Muscle of leg (tissue), 11 donors: ENCODE results near the gene NDE1. TPM values are rescaled to one million over a fixed set of nuclear protein-coding genes. Genes with fewer than 3 reads are reported as not detected.

Source experiments
- DNase-seq: peaks from one replicate; pipeline ENCODE4 v3.0.0; 2013
- H3K27ac ChIP-seq: one replicate; pipeline ENCODE4 v1.5.1; 2013; ENCODE audit warnings: mild to moderate bottlenecking, low read length, control low read depth
- H3K27me3 ChIP-seq: one replicate; pipeline ENCODE4 v1.6.1; 2013; ENCODE audit warnings: low read length; ENCODE audit not compliant: control insufficient read depth, insufficient read depth
- H3K36me3 ChIP-seq: one replicate; pipeline ENCODE4 v1.6.1; 2013; ENCODE audit warnings: low read length; ENCODE audit not compliant: control insufficient read depth, insufficient read depth
- H3K4me1 ChIP-seq: one replicate; pipeline ENCODE4 v1.6.1; 2013; ENCODE audit warnings: low read length; ENCODE audit not compliant: control insufficient read depth, insufficient read depth
- H3K4me3 ChIP-seq: one replicate; pipeline ENCODE4 v1.5.1; 2013; ENCODE audit warnings: low read length, control low read depth
- H3K9me3 ChIP-seq: replicated peaks from 2 replicates; pipeline ENCODE4 v1.6.1; 2013; ENCODE audit warnings: low read depth, low read length; ENCODE audit not compliant: control insufficient read depth
- WGBS: methylation state at CpG from one replicate; pipeline ENCODE4 v1.1.5; 2013; ENCODE audit warnings: missing lambda C conversion rate; ENCODE audit not compliant: insufficient coverage; 5-methylcytosine and 5-hydroxymethylcytosine counted together
- polyA plus RNA-seq, 8 donors: library from polyadenylated mRNA; unstranded; fragments of 120-200 nt; gene quantifications; one replicate each; pipeline versions ENCODE4 v1.2.1 to v1.2.3, GENCODE V29; 2013; ENCODE audit warnings: inconsistent platforms in 1 of 8, low replicate concordance in 1 of 8; ENCODE audit not compliant: insufficient read length in 8 of 8, insufficient read depth in 1 of 8
- total RNA-seq: library from RNA; stranded (reverse); fragments of 120-200 nt; gene quantifications from one replicate; pipeline ENCODE4 v1.2.4, GENCODE V29; 2013

Gene NDE1
- total and polyA plus RNA-seq, 9 donors: 13.6 to 38.9 (median 24.1) TPM

DNA sequence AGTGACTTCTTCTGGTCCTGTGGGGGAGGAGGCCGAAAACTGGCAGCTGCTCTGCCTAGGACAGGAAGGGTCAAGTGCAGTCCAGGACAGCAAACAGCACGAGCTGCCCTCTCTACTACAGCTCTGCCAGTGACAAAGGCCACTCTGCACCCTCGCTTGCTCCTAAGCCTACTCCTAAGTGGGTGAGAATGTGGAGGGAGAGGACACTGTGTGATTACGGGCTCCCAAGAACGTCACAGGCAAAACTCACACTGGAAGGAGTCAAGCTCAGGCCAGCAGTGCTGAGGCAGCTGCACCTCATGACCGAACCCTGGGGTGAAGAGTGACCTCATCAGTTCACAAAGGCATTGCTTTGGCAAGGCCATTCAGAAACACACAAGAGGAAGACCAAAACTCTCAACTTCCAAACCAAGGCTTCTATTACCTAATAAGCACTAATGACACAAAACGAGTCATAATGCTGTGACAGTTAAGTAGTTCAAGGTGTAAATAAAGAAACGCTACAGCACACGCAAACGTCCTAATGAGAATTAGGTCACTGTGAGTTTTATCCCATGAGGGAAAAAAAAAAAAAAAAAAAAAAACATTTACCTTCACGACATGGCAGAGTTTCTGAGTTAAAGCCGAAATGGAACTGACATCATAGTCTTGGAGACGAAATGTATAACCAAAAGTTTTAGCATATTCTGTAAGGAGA, 42.2 kb upstream of the NDE1 start:
- H3K9me3 ChIP-seq: no peaks in the 10 kb centered on the region
- peaks cover 80% of the 10 kb centered on the region for H3K36me3 ChIP-seq
- WGBS: 57% methylated on average over 3 of the region's 13 CpGs
- DNase-seq: peak; percentile 23
- H3K27me3 ChIP-seq: no peaks in the 10 kb centered on the region
- H3K27ac ChIP-seq: peak overlapping the region; percentile 42
- peaks cover 4% of the 10 kb centered on the region for H3K4me1 ChIP-seq
- no peak overlapping the region for H3K4me3 ChIP-seq

DNA sequence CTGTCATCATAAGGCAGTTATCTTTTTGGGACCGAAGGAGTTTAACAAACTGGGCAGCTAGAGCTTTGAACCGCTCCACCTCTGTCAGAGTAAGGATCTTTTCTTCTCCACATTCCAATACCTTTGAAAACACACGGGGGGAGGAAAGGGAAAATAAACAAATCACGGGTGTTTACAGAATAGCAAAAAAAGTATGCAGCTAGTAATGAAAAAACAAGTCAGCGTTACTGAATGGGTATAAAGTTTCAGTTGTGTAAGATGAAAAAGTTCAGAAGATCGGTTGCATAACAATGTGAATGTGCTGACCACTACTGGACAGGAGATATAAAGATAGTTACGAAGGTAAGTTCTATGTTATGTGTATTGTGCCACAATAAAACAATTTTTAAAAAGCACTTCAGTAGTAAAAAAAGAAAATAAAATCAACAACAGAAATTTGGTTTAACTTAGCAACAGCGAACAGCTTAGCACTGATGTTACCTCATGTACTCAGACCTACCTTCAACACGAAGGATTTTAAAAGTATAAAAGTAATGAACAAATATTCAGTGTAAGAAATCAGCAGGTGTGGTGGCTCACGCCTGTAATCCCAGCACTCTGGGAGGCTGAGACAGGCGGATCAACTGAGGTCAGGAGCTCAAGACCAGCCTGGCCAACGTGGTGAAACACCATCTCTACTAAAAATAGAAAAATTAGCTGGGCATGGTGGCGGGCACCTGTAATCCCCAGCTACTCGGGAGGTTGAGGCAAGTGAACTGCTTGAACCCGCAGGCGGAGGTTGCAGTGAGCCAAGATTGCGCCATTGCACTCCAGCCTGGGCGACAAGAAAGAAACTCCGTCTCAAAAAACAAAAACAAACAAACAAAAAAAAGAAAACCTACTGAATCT, 41.4 kb upstream of the NDE1 start:
- Histone ChIP-seq H3K4me1 (peaks cover 4% of the 10 kb centered on the region), H3K27ac (no peak overlapping the region), H3K4me3 (no peak overlapping the region)

DNA sequence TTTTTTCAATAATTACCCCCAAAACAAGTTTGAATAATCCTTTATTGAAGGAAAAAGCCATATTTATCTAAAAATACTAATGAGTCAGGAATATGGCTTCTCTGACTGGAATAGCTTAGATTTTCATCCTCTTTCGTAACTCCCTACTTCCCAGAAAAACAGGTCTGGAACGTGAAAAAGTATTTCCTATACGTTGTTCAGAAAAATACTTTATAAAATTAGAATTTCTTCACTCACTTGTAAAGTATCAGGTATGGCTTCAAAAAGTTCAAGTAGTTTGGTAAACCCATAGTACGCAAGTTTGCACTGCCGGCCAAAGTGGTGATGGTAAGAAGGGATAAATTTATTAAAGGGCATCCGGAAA, 40.8 kb upstream of the NDE1 start:
- 100% methylated on average over 3 of the region's 6 CpGs for WGBS
- no peaks in the 10 kb centered on the region for H3K27me3 ChIP-seq
- no peak overlapping the region for H3K27ac ChIP-seq
- no peak overlapping the region for H3K4me3 ChIP-seq
- DNase-seq: no peak
- H3K4me1 ChIP-seq: peaks cover 4% of the 10 kb centered on the region
- H3K36me3 ChIP-seq: peaks cover 77% of the 10 kb centered on the region
- H3K9me3 ChIP-seq: no peaks in the 10 kb centered on the region

More for the DNA sequence above, 41.4 kb upstream of the NDE1 start:
- no peaks in the 10 kb centered on the region for H3K27me3 ChIP-seq
- peaks cover 79% of the 10 kb centered on the region for H3K36me3 ChIP-seq
- no peaks in the 10 kb centered on the region for H3K9me3 ChIP-seq
- WGBS: 96% methylated on average over 7 of the region's 19 CpGs
- DNase-seq: no peak

DNA sequence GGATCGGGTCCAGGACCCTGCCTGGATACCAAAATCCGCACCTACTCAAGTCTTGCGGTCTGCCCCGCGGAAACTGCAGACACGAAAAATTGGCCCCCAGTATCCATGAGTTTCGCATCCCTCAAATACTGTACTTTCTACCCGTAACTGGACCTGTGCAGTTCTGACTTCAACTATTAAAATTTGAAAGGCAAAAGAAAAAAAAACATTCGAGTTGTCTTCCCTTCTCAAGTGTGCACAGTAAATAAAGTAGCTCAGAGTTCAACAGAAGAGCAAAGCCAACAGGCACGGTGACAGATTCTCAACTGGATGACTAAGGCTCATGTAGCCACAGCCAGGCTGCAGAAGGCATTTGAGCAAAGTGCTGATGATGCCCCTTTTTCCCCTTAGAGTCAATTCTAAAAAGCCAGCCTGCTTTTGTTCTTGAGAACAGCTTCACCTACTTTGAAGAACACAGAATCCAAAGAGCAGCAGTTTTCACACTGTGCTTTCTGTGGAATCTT, 39.6 kb upstream of the NDE1 start:
- Histone ChIP-seq H3K27ac (no peak overlapping the region), H3K9me3 (no peaks in the 10 kb centered on the region), H3K27me3 (no peaks in the 10 kb centered on the region), H3K36me3 (peaks cover 72% of the 10 kb centered on the region), H3K4me1 (peaks cover 4% of the 10 kb centered on the region), H3K4me3 (no peak overlapping the region)
- no peak for DNase-seq
- WGBS: 96% methylated on average over 10 of the region's 10 CpGs

DNA sequence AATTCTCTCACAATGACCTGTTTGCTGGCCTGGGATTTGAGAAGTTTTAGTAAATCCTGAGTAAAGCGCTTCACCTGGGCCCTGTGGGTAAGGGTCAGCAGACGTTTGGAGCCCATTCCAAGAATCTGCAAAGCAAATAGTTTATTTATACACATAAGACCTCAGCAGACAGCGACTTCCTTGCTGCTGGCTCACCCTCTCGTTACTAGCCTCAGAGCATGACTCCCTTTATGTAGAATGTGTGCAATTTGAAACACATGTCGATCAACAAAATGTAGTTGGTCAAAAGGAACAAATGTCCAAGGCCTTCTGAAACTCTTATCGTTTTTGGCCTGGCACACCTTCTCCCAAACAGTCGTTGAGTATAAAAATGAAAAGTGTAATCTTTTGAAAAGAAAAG, 38.4 kb upstream of the NDE1 start:
- H3K36me3 ChIP-seq: peaks cover 71% of the 10 kb centered on the region

DNA sequence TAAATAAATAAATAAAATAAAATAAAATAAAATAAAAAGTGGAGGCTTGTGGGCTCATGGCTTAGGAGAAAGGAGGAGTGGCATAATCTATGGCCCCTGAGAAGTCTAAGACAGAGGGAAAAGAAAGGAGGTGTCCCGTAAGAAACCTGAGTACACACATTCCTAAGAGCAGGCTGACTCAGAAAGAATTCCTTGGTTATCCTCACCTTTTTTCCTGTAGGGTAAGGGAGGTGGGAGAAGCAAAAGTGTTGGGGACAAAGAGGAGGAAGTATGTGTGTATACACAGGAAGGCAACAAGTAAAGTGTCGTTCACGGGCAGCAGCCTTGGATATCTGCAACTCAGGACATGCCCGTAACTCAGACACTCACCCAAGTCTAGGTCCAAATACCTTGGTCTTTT, 36.4 kb upstream of the NDE1 start:
- Histone ChIP-seq H3K36me3 (peaks cover 76% of the 10 kb centered on the region), H3K27me3 (no peaks in the 10 kb centered on the region), H3K4me1 (no peaks in the 10 kb centered on the region), H3K9me3 (no peaks in the 10 kb centered on the region), H3K4me3 (no peak overlapping the region), H3K27ac (no peak overlapping the region)
- no peak for DNase-seq
- no CpG with 5 or more reads among the region's 4 CpGs for WGBS

More for the DNA sequence above, 38.4 kb upstream of the NDE1 start:
- Histone ChIP-seq H3K9me3 (no peaks in the 10 kb centered on the region), H3K4me1 (peaks cover 4% of the 10 kb centered on the region), H3K27ac (no peak overlapping the region), H3K4me3 (no peak overlapping the region), H3K27me3 (no peaks in the 10 kb centered on the region)
- DNase-seq: no peak
- WGBS: 62% methylated on average over 3 of the region's 7 CpGs

DNA sequence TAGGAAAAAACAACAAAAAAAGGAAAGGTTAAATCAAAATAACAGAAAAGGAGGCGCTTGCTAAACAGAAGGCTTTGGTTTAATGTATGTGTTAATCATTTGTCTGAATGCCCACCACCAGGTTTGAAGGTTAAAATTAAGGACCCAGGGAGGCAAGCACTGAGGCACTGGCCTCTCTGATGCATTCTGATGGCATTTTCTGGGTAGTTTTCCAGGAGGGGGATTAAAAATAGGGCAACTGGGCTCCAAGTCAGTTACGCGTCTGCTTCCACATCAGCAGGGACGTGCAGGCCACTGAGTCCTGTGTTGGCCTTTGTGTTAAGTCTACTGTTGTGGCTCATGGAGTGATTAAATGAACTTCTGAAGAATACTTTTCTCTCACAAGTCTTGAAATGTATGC, 34.0 kb upstream of the NDE1 start:
- 100% methylated on average over 1 of the region's 4 CpGs for WGBS
- peaks cover 82% of the 10 kb centered on the region for H3K36me3 ChIP-seq
- H3K27ac ChIP-seq: no peak overlapping the region
- no peaks in the 10 kb centered on the region for H3K4me1 ChIP-seq
- no peak for DNase-seq
- no peak overlapping the region for H3K4me3 ChIP-seq
- no peaks in the 10 kb centered on the region for H3K9me3 ChIP-seq
- H3K27me3 ChIP-seq: no peaks in the 10 kb centered on the region

DNA sequence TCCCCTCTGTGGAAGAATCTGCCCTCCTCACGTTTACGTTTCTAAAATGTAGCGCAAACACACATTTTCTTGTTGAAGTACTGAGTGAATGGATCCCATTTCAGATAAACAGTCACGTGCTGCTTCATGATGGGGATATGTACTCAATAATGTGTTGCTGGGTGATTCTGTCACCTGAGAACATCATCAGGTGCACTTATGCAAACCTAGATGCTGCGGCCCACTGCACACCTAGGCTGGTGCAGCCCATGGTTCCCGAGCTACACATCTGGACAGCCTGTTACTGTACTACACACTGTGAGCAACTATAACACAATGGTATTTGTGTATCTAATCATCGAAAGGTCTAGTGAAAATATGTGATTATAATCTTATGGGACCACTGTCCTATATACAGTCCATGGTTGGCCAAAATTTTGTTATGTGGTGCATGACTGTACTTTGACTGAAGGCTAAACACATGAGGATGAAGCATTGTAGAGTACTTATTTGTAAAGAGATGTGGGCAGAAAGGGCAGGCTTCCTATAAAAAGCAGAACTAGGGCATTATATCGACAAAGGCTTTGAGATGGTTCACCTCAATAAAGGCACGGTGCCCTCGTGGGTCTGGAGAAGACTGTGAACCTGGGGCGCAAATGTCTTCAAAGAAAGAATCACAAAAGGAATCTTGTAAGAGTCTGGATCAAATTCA, 33.4 kb upstream of the NDE1 start:
- 94% methylated on average over 8 of the region's 11 CpGs for WGBS
- no peak overlapping the region for H3K4me3 ChIP-seq
- H3K27me3 ChIP-seq: no peaks in the 10 kb centered on the region
- H3K4me1 ChIP-seq: no peaks in the 10 kb centered on the region
- no peak for DNase-seq
- no peaks in the 10 kb centered on the region for H3K9me3 ChIP-seq
- peaks cover 80% of the 10 kb centered on the region for H3K36me3 ChIP-seq
- no peak overlapping the region for H3K27ac ChIP-seq

DNA sequence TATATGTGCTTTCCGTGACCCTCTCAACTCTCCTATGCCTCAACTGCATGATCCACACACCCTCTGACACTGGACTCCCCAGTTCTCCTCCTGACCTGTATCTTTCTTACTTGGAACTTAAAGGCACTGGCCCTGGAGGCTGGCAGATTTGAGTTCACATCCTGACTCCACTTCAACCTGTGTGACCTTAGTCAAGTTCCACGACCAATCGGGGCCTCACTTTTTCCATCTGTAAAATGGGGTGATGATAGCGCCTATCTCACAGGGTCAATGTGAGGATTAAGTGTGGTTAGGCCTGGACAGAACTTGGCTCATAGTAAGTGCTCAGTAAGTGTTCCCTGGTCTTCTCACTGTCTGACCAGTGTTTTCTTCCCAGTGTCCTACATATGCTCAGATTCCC, 32.1 kb upstream of the NDE1 start:
- H3K4me1 ChIP-seq: no peaks in the 10 kb centered on the region
- no peaks in the 10 kb centered on the region for H3K9me3 ChIP-seq
- H3K4me3 ChIP-seq: no peak overlapping the region
- DNase-seq: no peak
- H3K36me3 ChIP-seq: peaks cover 79% of the 10 kb centered on the region
- H3K27ac ChIP-seq: no peak overlapping the region
- 90% methylated on average over 2 of the region's 4 CpGs for WGBS
- no peaks in the 10 kb centered on the region for H3K27me3 ChIP-seq

DNA sequence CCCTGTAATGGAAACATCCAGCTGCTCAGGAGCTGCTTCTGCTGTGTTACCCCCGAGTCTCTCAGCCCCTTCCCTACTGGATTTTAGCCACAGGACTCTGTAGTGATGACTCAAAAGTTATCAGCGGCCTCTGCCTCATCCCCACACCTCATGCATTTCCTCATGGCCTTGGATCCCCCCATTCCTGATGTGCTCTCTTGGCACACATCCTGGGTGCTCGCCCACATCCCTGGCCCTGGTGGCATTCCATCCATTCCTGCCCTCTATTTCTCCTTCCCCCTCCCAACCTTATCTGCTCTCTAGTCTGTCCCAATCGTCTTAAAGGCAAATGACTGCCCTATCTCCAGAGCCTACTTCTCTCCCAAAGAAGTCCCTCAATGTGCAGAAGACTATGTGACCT, 31.7 kb upstream of the NDE1 start:
- no peaks in the 10 kb centered on the region for H3K9me3 ChIP-seq
- no peak overlapping the region for H3K27ac ChIP-seq
- WGBS: 88% methylated on average over 4 of the region's 4 CpGs
- DNase-seq: no peak
- peaks cover 77% of the 10 kb centered on the region for H3K36me3 ChIP-seq
- H3K27me3 ChIP-seq: no peaks in the 10 kb centered on the region
- H3K4me1 ChIP-seq: no peaks in the 10 kb centered on the region
- no peak overlapping the region for H3K4me3 ChIP-seq
